ENCODE measurements around the gene GOPC.

The GOPC gene

DNA sequence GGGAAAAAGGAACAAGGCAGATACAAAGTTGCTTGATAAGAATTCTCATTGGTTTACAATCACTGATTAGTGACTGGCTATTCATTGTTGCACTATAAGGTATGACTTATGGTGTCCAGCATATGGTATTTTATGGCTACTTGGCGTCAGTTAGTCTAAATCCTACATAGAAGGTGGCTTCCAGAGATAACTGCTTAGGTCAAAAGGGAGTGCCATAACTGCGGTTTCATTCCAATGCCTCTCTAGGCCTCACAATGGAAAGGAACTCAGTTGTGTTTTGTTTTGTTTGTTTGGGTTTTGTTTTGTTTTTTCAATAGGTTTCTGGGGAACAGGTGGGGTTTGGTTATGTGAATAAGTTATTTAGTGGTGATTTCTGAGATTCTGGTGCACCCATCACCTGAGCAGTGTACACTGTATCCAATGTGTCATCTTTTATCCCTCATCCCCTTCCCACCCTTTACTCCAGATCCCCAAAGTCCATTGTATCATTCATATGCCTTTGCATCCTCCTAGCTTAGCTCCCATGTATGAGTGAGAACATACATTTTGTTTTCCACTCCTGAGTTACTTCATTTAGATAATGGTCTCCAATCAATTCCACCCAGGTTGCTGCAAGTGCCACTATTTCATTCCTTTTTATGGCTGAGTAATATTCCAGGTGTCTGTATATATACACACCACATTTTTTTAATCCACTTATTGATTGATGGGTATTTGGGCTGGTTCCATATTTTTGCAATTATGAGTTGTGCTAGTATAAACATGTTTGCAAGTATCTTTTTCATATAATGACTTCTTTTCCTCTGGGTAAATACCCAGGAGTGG, 7.0 kb downstream of the GOPC start:
- no peak for DNase-seq

DNA sequence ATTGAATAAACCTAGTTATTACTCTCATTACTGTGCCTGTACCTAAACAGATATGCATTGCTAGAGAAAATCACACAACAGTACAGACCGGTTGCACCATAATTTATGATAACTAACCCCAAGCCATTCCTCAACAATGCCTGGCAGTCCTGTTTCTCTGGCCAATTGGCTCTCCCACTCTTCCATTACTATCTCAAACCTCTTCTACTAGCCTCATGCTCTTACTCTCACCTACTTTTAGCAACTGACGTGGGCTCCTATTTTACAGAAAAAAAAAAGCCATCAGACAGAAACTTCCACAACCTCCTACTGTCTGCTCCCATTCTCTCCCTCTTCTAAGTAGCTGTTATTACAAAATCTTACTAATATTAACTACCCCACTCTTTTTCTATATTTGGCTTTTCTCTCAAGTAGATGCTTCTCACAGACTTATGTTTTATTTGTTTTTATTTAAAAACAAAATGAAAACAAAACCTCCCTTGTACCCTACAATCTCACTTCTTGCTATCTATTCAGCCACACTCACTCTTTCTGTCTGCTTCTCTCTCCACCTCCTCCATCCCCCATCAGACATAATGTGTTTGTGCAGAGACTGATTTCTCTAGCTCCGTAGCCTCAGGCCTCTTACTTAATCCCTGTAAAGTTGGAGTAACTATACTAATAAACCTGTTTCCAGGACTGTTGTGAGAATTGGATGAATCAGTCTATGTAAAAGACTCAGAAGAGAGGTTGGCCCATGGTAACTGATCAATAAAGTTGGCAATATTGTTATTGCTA, 9.1 kb downstream of the GOPC start:
- DNase-seq, result no peak

- DNase-seq, result no peak
These were observed 10.9 kb downstream of the GOPC start for GRCh38 chr6:117591405-117591804.

GRCh38 chr6:117590447-117590846, 11.9 kb downstream of the GOPC start:
- no peak for DNase-seq

DNA sequence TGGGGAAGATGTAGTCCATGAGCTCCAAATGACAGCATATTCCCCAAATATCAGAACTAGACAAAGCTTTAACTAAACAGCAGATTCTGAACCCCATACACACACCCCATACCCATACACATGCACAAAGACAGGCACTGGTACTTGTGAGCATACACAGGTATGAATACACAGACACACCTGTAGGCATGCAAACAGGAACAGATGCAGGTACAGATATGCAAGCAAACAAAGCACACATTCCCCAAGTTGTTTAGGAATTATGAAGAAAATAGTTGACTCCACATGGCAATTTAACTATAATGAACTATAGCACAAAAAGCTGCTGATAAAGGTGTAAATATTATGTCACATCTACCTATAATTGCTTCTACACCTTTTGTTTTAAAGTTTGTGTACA, 16.7 kb downstream of the GOPC start:
- DNase-seq, result no peak

DNA sequence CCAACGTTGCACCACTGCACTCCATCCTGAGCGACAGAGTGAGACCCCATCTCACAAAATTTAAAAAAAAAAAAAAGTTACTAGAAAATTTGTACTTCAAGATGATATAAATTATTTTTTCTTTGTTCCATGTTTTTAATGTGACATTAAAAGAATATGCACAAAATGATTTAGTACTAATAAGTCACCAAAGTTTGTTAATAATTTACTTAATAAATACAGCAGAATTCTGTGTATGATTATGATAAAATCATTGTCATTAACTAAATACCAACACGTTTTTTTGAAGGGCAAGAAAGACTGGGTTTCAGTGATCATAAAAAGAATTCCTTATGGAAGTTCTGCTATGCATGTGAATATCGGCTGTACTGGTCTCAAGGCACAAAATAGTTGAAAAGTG, 28.1 kb downstream of the GOPC start:
- DNase-seq, result no peak

DNA sequence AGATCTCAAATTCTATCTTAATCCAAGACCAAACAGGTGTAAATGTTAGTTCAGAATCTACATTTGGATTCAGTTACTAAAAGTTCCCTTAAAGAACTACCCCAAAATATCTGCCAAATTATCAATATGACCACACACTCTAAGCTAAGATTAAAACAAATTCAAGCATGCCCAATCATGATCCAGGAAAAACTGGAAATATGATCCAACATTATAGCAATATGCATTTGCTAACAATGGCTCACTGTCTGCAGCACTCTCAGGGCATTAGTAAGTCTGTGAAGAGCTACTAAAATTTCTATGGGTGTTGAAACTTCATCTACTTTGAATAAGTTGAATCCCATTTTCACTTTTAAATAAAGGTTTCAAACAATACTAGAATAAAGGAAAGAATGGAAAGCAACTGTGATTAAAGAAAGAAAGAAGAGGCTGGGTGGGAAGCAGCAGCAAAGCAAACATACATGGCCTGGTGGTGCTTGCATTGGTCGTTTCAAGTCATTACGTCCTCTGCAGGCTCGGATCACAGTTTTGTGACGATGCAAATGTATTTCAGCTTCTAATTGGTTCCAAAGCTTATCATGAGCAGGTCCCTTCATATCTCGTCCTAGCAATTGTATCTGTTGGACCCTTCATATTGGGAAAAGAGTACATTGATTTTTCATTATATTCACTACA, 29.2 kb downstream of the GOPC start:
- DNase-seq, result no peak

DNA sequence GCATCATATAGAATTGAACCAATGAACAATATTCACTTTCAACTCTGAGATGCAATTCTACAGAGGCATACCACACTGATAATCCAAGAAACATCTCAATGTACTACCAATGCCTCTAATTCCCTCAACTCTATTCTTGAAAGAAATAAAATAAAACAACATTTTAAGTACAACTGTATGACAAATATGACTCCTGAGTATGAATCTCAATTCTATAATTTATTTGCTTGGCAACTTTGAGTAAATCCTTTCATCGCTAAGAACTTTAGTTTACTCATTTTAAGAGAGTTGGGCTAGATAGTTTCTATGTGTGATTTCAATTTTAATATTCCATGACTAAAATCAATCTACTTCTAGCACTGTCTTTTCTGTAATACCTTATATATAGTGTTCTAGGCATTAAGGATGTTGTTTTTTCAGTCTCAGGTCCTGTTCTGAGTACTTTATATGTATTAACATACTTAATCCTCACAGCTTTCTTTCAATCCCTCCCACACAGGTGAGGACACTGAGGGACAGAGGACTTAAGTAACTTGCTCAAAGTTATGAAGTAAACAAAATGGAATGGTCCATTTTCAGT, 33.4 kb downstream of the GOPC start:
- DNase-seq, result no peak

DNA sequence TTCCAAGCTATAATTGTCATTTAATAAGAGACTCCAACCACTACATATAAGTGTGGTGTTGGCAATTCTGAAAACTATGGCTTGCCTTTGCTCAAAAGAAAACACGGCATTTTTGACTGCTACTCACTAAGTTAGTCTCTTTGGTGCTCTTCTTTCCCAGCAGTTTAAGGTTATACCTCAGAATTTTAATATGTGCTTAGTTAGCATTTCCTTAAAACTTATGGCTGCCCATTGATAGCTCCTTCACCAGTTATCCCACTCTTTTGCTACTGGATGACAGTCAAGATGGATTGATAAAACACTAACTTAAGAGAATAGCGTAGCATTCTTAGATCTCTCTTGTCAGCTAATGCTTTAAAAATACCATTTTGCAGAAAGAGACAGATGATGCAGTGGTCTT, 34.1 kb downstream of the GOPC start:
- DNase-seq, result no peak

GRCh38 chr6:117564681-117565080, 37.6 kb downstream of the GOPC start:
- no peak for DNase-seq

DNA sequence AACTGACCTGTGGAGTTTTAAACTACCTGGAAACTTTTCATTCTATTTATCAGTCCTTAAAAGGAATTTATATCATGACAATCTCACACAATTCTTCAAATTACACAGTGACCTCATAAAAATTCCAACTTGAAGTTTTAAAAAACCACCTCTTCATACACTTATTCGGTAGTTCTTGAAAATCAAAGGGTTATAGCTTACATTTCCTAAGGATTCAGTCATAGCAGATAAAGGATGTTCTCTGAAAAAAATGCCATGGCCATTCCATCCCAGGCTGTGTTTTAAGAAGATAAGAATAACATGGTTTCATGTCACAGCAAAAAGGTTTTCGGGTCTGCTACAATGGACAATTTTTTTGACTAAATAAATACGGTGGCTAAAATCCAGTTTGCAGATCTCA, 41.2 kb downstream of the GOPC start:
- DNase-seq, result no peak

DNA sequence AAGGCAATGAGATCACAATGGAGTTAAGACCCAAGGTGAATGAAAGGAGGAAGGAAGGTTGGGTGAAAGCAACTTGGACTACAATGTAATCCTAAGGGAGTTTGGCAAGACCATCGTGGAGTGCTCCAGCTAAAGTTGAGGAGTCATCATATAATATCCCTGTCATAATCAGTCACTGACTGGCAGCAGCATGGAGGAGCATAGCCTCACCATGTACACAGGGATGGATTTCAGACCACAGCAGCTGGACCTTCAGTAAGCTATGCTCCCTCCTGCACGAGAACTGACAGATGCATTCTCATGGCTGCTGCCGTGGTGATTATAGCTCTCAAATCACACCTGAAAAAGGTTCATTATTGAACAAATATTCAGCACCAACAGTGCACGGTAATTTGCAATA, 43.0 kb downstream of the GOPC start:
- DNase-seq, result no peak

- no peak for DNase-seq
These were observed 43.5 kb downstream of the GOPC start for GRCh38 chr6:117558818-117559217.

DNA sequence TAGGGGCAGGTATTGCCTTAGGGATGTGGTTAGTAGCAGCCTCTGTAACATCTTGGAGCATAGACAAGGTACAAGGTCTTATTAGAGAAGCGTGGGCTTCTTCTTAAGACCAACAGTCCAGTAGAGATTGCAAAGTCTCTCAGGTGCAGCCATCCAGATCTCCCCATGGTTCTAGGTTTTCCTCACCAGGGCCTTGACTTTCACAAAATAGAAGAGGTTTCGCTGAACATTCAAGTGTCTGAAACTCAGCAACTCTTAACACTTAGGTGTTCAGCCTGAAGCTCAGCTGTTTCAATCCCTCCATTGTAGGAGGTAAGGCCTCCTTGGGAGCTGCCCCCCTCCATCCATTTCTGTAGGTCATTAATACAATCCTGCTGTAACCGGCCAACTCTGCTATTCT, 44.4 kb downstream of the GOPC start:
- DNase-seq, result no peak

GRCh38 chr6:117555882-117556498, 46.3 kb downstream of the GOPC start:
- DNase-seq, result peak; percentile 34

DNA sequence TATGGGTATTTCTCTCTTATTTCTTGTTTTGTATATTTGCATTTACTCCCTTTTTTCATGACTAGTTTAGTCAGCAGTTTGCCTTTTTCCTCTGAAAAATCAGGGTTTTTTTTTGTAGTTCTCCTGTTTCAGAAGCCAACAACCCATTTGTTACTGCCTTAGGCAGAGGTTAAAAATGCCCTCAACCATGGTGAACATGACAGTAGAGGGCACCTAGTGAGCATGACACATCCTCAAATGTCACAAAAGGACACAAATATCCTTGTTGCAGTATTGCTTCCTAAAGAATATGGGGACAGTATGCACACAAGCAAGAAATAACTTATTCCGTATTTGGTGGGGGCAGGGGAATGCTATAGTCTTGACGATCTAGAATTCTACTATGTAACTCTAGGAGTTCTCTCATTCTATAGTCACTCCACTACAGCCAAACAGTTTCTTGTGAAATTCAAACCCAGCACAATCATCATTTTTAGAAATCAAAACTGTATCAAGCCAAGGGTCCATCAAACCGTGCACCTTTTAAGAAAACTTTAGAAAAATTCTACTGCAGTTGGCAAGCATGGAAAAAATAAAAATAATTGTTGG, 47.0 kb downstream of the GOPC start:
- DNase-seq, result no peak

- DNase-seq, result no peak
These were observed 49.2 kb downstream of the GOPC start for GRCh38 chr6:117553142-117553541.

DNA sequence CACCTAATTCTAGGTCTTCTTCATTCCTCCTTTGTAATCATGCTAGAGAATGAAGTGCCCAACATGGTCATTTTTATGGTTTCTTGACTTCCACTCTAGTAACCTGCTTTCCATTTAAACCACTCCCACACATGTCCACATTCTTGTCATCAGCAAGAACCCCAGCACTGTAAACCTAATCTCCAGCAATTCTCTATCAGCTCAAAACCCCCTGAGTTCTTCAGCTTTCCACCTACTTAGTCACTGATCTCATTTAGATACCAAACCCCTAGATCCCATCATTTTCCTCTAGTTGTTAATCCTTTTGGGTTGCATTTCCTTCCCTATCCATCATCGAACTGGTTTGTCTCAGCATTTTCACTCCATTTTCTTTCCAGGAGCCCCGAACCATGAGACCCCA, 49.7 kb downstream of the GOPC start:
- no peak for DNase-seq

DNA sequence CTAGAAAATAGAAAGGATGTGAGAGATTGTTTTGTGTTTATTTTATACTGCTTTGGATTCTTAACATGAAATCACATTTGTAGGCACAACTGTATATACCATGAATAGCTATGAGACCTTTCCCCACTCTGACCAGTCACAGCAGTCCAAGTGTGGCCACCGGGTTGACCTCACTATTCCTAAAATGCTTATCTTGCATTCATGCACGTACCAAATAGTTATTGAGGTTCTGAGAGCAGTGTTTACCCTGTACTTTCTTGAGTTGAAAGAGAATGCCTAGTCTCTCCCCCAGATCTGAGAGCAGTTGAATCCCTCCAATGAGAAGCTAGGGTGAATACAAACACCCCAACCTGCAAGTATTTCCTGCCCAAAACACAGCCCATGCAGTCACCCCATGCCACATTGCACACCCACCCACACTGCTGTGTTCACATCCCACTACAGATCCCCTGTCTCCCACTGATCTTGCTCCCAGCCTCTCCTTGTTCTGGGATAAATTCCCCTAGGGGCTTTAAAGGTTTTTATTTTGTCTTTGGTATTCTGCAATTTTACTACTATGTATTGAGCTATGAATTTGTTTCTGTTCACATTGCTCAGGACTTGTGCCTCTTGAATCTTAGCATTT, 51.6 kb downstream of the GOPC start:
- no peak for DNase-seq

GRCh38 chr6:117550078-117550600, 52.2 kb downstream of the GOPC start:
- no peak for DNase-seq

DNA sequence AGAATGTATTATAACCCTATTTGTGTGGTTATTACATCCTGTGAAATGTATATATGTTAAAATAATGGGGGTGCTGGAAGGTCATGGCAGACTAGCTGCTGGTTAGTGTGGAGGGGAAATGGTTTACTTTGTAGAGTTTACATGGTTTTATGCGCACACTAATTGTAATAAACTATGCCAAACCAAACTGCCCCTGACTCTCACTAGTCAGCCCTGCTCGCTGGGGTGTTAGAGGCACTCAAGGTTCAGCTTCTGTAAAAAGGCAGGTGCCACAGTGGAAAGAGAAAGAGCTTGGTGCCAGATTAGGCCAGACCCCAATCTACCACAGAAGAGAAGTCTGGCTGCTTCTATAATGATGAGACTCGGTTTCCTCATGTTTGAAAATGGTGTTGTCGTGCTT, 52.7 kb downstream of the GOPC start:
- DNase-seq, result no peak
